WTC11 (cell line): Measurements from ENCODE around the gene MOB2. TPM values are rescaled to one million over a fixed set of nuclear protein-coding genes. Genes with fewer than 3 reads are reported as not detected.

Experiments
- ATAC-seq: fragments of 200-7000 bp; cut with Tn5 transposase; 2 replicates; pipeline ENCODE4 v1.10.0; 2021; ENCODE audit warnings: mild to moderate bottlenecking, moderate library complexity
- CTCF ChIA-PET: fragments of 300-600 bp; sonication (Branson Sonifier 250); formaldehyde crosslinking; loops from one replicate; lab custom pipeline; 2021; ENCODE audit warnings: antibody characterized with exemption; lab: Charles Lee
- POLR2A ChIA-PET: fragments of 350-600 bp; sonication (Branson Sonifier 250); formaldehyde crosslinking; loops from one replicate; lab custom pipeline; 2021; ENCODE audit warnings: antibody characterized with exemption; lab: Charles Lee
- DNase-seq: peaks from one replicate; pipeline ENCODE4 v3.0.0; 2021; ENCODE audit warnings: low spot score
- H3K27ac Mint-ChIP-seq: 2 replicates; pipeline ENCODE4 v1.8.0; 2021; ENCODE audit warnings: mixed read lengths
- H3K27me3 Mint-ChIP-seq: 2 replicates; pipeline ENCODE4 v1.8.0; 2021; ENCODE audit warnings: low read depth, mild to moderate bottlenecking, moderate library complexity, mixed read lengths
- H3K36me3 Mint-ChIP-seq: 2 replicates; pipeline ENCODE4 v1.8.0; 2021; ENCODE audit warnings: mixed read lengths
- H3K4me1 Mint-ChIP-seq: 2 replicates; pipeline ENCODE4 v1.8.0; 2022; ENCODE audit warnings: mixed read lengths
- H3K4me3 Mint-ChIP-seq: 2 replicates; pipeline ENCODE4 v1.8.0; 2021; ENCODE audit warnings: mild to moderate bottlenecking, moderate library complexity, mixed read lengths
- H3K9me3 Mint-ChIP-seq: 2 replicates; pipeline ENCODE4 v1.8.0; 2021; ENCODE audit warnings: mixed read lengths
- ATF2 ChIP-seq: sonication (generic); formaldehyde crosslinking; IDR thresholded peaks from 2 replicates; pipeline ENCODE4 v1.8.1; 2022; ENCODE audit warnings: low read depth, missing genetic modification reagents, borderline replicate concordance
- ATF6 ChIP-seq: sonication (generic); formaldehyde crosslinking; IDR thresholded peaks from 2 replicates; pipeline ENCODE4 v1.8.1; 2023; ENCODE audit warnings: mild to moderate bottlenecking, missing genetic modification reagents
- FOXK1 ChIP-seq: sonication (generic); formaldehyde crosslinking; IDR thresholded peaks from 2 replicates; pipeline ENCODE4 v1.8.0; 2022; ENCODE audit warnings: mild to moderate bottlenecking, moderate library complexity, missing genetic modification reagents
- FOXP1 ChIP-seq: sonication (generic); formaldehyde crosslinking; IDR thresholded peaks from 2 replicates; pipeline ENCODE4 v1.8.0; 2022; ENCODE audit warnings: missing genetic modification reagents, mild to moderate bottlenecking, moderate library complexity, borderline replicate concordance
- IRF2 ChIP-seq: sonication (generic); formaldehyde crosslinking; IDR thresholded peaks from 2 replicates; pipeline ENCODE4 v1.8.0; 2022; ENCODE audit warnings: low read depth, missing genetic modification reagents, borderline replicate concordance
- JUN ChIP-seq: sonication (generic); formaldehyde crosslinking; IDR thresholded peaks from 2 replicates; pipeline ENCODE4 v1.8.0; 2023; ENCODE audit warnings: mild to moderate bottlenecking, missing genetic modification reagents
- PRDM15 ChIP-seq: sonication (generic); formaldehyde crosslinking; IDR thresholded peaks from 2 replicates; pipeline ENCODE4 v1.8.0; 2022; ENCODE audit warnings: missing genetic modification reagents
- SOX15 ChIP-seq: fragments of 250-450 bp; sonication (Bioruptor Pico); IDR thresholded peaks from 2 replicates; pipeline ENCODE4 v1.9.0; 2021; ENCODE audit warnings: mild to moderate bottlenecking
- TEAD1 ChIP-seq: sonication (generic); formaldehyde crosslinking; IDR thresholded peaks from 2 replicates; pipeline ENCODE4 v1.8.0; 2022; ENCODE audit warnings: mild to moderate bottlenecking, missing genetic modification reagents
- TEAD4 ChIP-seq: sonication (generic); formaldehyde crosslinking; IDR thresholded peaks from 2 replicates; pipeline ENCODE4 v1.8.0; 2022; ENCODE audit warnings: mild to moderate bottlenecking, missing genetic modification reagents
- ZNF121 ChIP-seq: sonication (generic); formaldehyde crosslinking; IDR thresholded peaks from 2 replicates; pipeline ENCODE4 v1.8.0; 2023; ENCODE audit warnings: missing genetic modification reagents
- ZNF138 ChIP-seq: sonication (generic); formaldehyde crosslinking; conservative IDR thresholded peaks from 2 replicates; pipeline ENCODE4 v1.8.1; 2022; ENCODE audit warnings: mild to moderate bottlenecking, moderate library complexity, missing genetic modification reagents
- ZNF263 ChIP-seq: sonication (generic); formaldehyde crosslinking; IDR thresholded peaks from 2 replicates; pipeline ENCODE4 v1.8.1; 2022; ENCODE audit warnings: low read depth, mild to moderate bottlenecking, moderate library complexity, missing genetic modification reagents
- ZNF281 ChIP-seq: sonication (generic); formaldehyde crosslinking; IDR thresholded peaks from 2 replicates; pipeline ENCODE4 v1.8.0; 2023; ENCODE audit warnings: mild to moderate bottlenecking, missing genetic modification reagents
- ZNF532 ChIP-seq: fragments of 250-450 bp; sonication (Bioruptor Pico); IDR thresholded peaks from 2 replicates; pipeline ENCODE4 v1.9.0; 2021; ENCODE audit warnings: mild to moderate bottlenecking, borderline replicate concordance
- ZNF671 ChIP-seq: fragments of 250-450 bp; sonication (Bioruptor Pico); IDR thresholded peaks from 2 replicates; pipeline ENCODE4 v1.8.0; 2021; ENCODE audit warnings: mild to moderate bottlenecking
- total RNA-seq: library from RNA; stranded (reverse); gene quantifications from 3 replicates; pipeline ENCODE4 v1.2.3, GENCODE V29; 2021

The MOB2 gene
- total RNA-seq, 1 experiment from 2014 or later = 21.7 TPM

- ChIA-PET POLR2A (no interaction called here), CTCF (interaction anchor here (1.2 kb wide), 1 partner anchor 27 kb away, joined by 4 read pairs; no protein-coding TSS in a partner anchor)
- no peak overlapping the region for H3K4me3 Mint-ChIP-seq
- DNase-seq = no peak
- no peak overlapping the region for H3K27ac Mint-ChIP-seq
- TF ChIP-seq ATF6 (CRISPR knock-in tag) (no peak), ZNF121 (CRISPR knock-in tag) (no peak), ZNF671 (no peak)
- no peaks in the 10 kb centered on the region; the same call in 1 of the 2 replicates for H3K27me3 Mint-ChIP-seq
- no peaks in the 10 kb centered on the region; the same call in 1 of the 2 replicates for H3K36me3 Mint-ChIP-seq
- H3K9me3 Mint-ChIP-seq = no peaks in the 10 kb centered on the region
- H3K4me1 Mint-ChIP-seq = no peaks in the 10 kb centered on the region
- no peak for ATAC-seq
These were observed 8.6 kb downstream of the MOB2 start for GRCh38 chr11:1478011-1478410.

GRCh38 chr11:1476940-1477736, 9.4 kb downstream of the MOB2 start:
- POLR2A ChIA-PET = no interaction called here
- Mint-ChIP-seq H3K4me1 (no peaks in the 10 kb centered on the region), H3K9me3 (no peaks in the 10 kb centered on the region), H3K4me3 (no peak overlapping the region), H3K27me3 (no peaks in the 10 kb centered on the region; the same call in 1 of the 2 replicates), H3K36me3 (no peaks in the 10 kb centered on the region; the same call in 1 of the 2 replicates), H3K27ac (no peak overlapping the region)
- CTCF ChIA-PET = interaction anchor here (1.2 kb wide), 1 partner anchor 28 kb away, joined by 4 read pairs; no protein-coding TSS in a partner anchor
- TF ChIP-seq JUN (CRISPR knock-in tag) (no peak), ZNF532 (no peak), FOXP1 (CRISPR knock-in tag) (no peak), ZNF281 (no peak), TEAD1 (CRISPR knock-in tag) (no peak), ZNF138 (CRISPR knock-in tag) (no peak), IRF2 (CRISPR knock-in tag) (no peak), PRDM15 (no peak), ZNF263 (CRISPR knock-in tag) (no peak), FOXK1 (no peak), SOX15 (CRISPR knock-in tag) (no peak), TEAD4 (no peak), ATF2 (CRISPR knock-in tag) (no peak)
- ATAC-seq = no peak
- no peak for DNase-seq
